Astrocyte (in vitro differentiated cells and primary cell): ENCODE measurements around the gene RGS9.

Source experiments
- CTCF ChIP-seq: IDR thresholded peaks from 2 replicates; pipeline ENCODE4 v1.5.1; 2011; ENCODE audit warnings: low read depth, mild to moderate bottlenecking, inconsistent platforms, low read length, moderate library complexity; ENCODE audit not compliant: insufficient read depth
- EZH2 ChIP-seq: IDR thresholded peaks from 2 replicates; pipeline ENCODE4 v1.6.1; 2012; ENCODE audit warnings: mild to moderate bottlenecking, low read length, inconsistent platforms; ENCODE audit not compliant: insufficient read depth

- TF ChIP-seq CTCF (no peak), EZH2 (no peak)
These were observed 68.5 kb downstream of the RGS9 start for GRCh38 chr17:65205655-65206054.
